HUES64 (cell line): ENCODE data around the gene NXT1.
A peak's percentile ranks its signal among the peaks of the same experiment; 100 is the strongest.

Source experiments
- H3K27ac ChIP-seq: 2 replicates; pipeline ENCODE4 v1.7.0; 2013; ENCODE audit warnings: low read depth, low read length, inconsistent platforms
- H3K27me3 ChIP-seq: 2 replicates; pipeline ENCODE4 v1.6.1; 2013; ENCODE audit warnings: mild to moderate bottlenecking, low read length; ENCODE audit not compliant: insufficient read depth
- H3K36me3 ChIP-seq: 2 replicates; pipeline ENCODE4 v1.6.1; 2013; ENCODE audit warnings: mild to moderate bottlenecking, low read length; ENCODE audit not compliant: insufficient read depth
- H3K4me1 ChIP-seq: 2 replicates; pipeline ENCODE4 v1.6.1; 2013; ENCODE audit warnings: mild to moderate bottlenecking, low read length, moderate library complexity; ENCODE audit not compliant: insufficient read depth
- H3K4me3 ChIP-seq: 2 replicates; pipeline ENCODE4 v1.5.1; 2013; ENCODE audit warnings: mild to moderate bottlenecking, low read length, moderate library complexity
- H3K9ac ChIP-seq: 2 replicates; pipeline ENCODE4 v1.6.1; 2013; ENCODE audit warnings: mild to moderate bottlenecking, low read depth, low read length
- H3K9me3 ChIP-seq: 2 replicates; pipeline ENCODE4 v1.6.1; 2013; ENCODE audit warnings: low read depth, low read length; ENCODE audit not compliant: insufficient read depth
- WGBS: fragments of 150-250, 120-280 bp; methylation state at CpG from one replicate; pipeline ENCODE4 v1.1.7; 2013; ENCODE audit warnings: missing lambda C conversion rate; 5-methylcytosine and 5-hydroxymethylcytosine counted together

Gene NXT1

DNA sequence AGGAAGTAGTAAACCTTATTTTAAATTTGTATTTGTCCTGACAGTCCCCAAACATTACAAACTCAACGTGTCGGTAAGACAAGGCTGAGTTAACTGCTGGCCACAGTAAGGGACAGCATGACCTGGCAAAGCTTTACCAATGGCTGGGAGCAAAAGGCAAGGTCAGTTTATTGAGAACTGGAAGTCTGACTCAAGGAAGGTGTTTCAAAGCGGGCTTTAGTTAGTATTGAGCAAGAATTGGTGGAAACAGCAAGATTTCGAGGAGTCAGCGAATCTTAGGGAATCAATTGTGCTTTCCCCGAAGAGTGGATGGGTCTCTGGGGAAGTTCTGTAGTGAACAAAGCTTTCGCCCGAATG, 10.5 kb downstream of the NXT1 start:
- peak overlapping the region; percentile 87 for H3K4me3 ChIP-seq
- peaks cover 19% of the 10 kb centered on the region for H3K4me1 ChIP-seq
- 13% methylated on average over 8 of the region's 8 CpGs for WGBS

DNA sequence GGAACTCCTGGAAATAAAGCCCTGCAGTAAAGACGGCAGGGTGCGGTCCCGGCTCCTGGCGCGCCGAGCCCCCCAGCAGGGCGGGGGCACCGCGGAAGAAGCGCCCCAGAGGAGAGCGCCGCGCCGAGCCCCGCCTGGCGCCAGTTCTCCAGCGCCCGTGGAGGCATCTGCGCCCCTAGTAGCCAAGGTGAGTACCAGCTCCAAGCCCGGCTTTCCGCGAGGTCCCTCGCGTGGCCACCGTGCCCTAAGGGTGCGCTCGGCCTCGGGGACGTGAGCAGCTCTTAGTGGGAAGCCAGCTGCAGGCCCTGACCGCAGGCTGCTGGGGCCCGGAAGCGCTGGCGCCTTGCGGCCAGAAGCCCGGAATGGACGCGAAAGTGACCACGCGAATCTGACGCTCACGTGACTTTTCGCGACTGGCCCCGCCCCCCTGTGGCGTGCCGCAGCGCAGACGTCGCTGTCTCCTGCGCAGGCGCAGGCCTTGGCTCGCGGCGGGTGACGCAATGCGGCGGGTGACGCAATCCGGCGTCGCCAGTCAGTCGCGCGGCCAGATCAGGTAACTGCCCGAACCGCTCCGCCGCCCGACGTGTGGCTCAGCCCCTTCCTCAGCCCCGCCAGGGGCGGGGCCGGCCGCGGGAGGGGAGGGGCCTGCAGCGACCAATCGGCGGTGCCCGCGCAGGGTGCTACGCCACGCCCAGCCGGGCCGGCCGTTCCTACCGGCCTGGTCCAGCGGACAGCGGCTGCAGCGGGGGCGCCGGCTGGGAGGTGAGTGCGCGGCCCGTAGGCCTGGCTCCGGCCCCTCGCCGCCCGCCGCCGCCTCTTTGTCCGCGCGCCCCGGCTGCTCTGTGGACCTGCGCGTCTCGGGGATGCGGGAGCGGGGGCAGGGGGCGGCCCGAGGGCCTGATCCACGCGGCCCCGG, 11.1 kb downstream of the NXT1 start, which contains the start of gene GZF1:
Gene GZF1, plus strand, starts transcription at position 707 of the 916 bp plus-strand sequence. CDS start 2,202 bp downstream, outside the sequence.
- peak within 1 kb of the TSS; percentile 99 for H3K27ac ChIP-seq
- H3K9me3 ChIP-seq, result no peaks in the 10 kb centered on the region
- peaks cover 26% of the 10 kb centered on the region for H3K36me3 ChIP-seq
- H3K4me3 ChIP-seq, result peak within 1 kb of the TSS; percentile 87
- peak within 1 kb of the TSS; percentile 95 for H3K9ac ChIP-seq
- WGBS, result under 1% methylated on average over 114 of the region's 114 CpGs
- H3K4me1 ChIP-seq, result peaks cover 19% of the 10 kb centered on the region
- H3K27me3 ChIP-seq, result no peaks in the 10 kb centered on the region

More for the DNA sequence above, 10.5 kb downstream of the NXT1 start:
- no peaks in the 10 kb centered on the region for H3K27me3 ChIP-seq
- H3K36me3 ChIP-seq, result peaks cover 20% of the 10 kb centered on the region
- peak overlapping the region; percentile 99 for H3K27ac ChIP-seq
- H3K9me3 ChIP-seq, result no peaks in the 10 kb centered on the region
- peak overlapping the region; percentile 95 for H3K9ac ChIP-seq

DNA sequence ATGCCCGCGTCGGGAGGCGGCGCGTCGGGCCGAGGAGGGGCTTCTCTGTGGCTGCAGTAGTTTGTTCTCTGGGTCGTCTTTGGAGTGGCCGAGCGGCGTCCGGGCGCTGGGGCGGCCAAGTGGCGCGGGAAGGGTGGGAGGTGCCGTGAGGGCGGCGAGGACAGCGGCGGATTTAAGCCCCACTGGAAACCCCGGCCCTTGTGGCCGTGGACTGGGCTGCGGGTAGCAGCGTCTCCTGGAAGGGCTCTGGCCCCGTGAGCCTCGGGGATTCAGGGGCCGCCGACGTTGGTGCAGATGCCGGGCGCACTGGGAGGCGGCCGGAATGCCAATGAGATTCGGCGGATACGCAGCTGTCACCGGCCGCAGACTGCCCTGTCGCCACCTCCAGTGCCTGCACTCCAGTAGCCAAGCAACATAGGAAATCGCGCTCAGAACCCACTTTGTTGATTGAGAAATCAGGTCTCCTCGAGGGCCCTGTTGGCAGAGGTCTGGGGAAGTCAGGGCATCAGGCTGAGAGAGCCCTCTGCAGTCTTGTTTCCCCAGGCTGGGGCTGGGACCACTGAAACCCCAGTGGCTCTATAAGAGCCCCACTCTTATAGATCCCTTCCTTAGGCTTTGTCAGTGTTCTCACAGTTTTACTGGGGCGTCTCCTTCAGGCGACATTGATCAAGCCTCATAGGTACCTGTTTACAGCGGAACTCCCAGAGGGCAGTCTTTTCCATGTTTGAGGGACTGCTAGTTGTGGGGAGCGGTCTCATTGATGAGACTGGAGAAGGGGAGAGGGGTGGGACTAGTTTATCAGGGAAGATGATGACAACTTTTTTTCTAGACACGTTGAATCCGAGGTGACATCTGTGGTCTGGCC, 12.0 kb downstream of the NXT1 start:
- no peaks in the 10 kb centered on the region for H3K9me3 ChIP-seq
- peaks cover 35% of the 10 kb centered on the region for H3K36me3 ChIP-seq
- peak overlapping the region; percentile 69 for H3K9ac ChIP-seq
- H3K4me1 ChIP-seq, result peaks cover 15% of the 10 kb centered on the region
- H3K27me3 ChIP-seq, result no peaks in the 10 kb centered on the region
- 7% methylated on average over 50 of the region's 50 CpGs for WGBS
- peak overlapping the region; percentile 73 for H3K27ac ChIP-seq
- H3K4me3 ChIP-seq, result peak overlapping the region; percentile 79

DNA sequence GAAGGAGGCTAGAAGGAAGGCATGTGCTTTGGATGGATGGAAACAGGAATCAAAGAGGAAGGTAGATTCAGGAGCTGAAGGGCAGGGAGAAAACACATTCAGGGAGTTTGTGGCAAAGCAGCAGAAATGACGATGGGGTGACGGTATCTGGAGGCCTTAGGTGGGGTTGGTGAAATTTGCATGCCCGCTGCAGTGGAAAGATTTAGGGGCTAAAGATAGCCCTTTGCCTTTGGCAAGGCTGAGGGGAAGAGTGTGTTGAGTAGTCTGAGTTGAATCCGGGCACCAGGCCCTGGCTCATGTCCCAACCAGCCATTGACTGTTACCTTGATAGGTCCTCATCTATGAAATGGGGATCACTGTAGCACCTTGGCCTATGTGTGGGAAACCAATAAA, 12.7 kb downstream of the NXT1 start:
- 92% methylated on average over 4 of the region's 4 CpGs for WGBS
- Histone ChIP-seq H3K27me3 (no peaks in the 10 kb centered on the region), H3K27ac (no peak overlapping the region), H3K4me3 (peak overlapping the region; percentile 79), H3K4me1 (peaks cover 15% of the 10 kb centered on the region), H3K9ac (no peak overlapping the region), H3K9me3 (no peaks in the 10 kb centered on the region), H3K36me3 (peaks cover 41% of the 10 kb centered on the region)

DNA sequence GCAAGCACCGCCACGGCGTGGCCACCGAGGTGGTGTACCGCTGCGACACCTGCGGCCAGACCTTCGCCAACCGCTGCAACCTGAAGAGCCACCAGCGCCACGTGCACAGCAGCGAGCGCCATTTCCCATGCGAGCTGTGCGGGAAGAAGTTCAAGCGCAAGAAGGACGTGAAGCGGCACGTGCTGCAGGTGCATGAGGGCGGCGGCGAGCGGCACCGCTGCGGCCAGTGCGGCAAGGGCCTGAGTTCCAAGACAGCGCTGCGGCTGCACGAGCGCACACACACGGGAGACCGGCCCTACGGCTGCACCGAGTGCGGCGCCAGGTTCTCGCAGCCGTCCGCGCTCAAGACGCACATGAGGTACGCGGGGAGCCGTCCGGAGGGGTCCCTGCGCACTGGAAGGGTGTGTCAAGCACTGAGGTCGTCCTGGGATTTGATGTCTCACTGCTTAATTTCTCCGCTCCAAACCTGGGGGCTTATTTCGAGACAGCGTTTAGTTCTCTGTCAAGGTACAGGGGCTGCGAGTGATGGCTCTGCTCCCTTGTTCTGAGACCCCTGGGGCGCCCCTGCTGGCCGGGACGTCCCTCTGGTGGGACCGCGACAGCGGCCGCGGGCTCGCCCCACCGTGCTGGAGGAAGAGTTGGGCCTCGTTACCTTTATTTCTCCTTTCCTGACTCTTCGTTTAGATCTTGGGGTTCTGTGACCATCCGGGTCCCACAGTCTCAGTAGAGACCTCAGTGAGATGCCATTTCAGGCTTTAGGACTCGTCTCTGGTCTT, 15.0 kb downstream of the NXT1 start:
- Histone ChIP-seq H3K36me3 (peaks cover 64% of the 10 kb centered on the region), H3K27ac (no peak overlapping the region), H3K4me1 (peaks cover 7% of the 10 kb centered on the region; the same call in 1 of the 2 replicates), H3K27me3 (no peaks in the 10 kb centered on the region), H3K4me3 (no peak overlapping the region), H3K9me3 (no peaks in the 10 kb centered on the region), H3K9ac (no peak overlapping the region)
- WGBS, result 95% methylated on average over 65 of the region's 65 CpGs

DNA sequence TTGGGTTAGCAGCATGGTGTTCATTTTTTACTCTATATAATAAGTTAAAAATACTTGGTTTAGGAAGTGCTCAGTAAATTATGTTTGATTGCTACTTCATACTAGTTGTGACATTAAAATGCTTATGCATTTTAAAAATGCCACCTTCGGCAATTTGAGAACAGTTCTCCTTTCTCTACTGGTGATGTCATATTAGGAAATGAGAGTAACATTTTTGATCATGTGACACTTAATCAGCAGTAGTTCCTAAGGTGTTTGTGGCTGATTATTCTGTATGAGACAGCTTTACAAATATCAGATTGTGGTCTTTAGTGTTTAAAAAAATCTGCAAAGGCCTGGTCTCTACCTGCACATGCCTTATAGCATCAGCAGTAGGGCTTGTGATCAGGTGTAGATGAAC, 15.8 kb downstream of the NXT1 start:
- 100% methylated on average over 1 of the region's 1 CpG for WGBS
- Histone ChIP-seq H3K4me1 (peaks cover 4% of the 10 kb centered on the region; the same call in 1 of the 2 replicates), H3K4me3 (no peak overlapping the region), H3K36me3 (peaks cover 72% of the 10 kb centered on the region), H3K27ac (no peak overlapping the region), H3K27me3 (no peaks in the 10 kb centered on the region), H3K9me3 (no peaks in the 10 kb centered on the region), H3K9ac (no peak overlapping the region)

DNA sequence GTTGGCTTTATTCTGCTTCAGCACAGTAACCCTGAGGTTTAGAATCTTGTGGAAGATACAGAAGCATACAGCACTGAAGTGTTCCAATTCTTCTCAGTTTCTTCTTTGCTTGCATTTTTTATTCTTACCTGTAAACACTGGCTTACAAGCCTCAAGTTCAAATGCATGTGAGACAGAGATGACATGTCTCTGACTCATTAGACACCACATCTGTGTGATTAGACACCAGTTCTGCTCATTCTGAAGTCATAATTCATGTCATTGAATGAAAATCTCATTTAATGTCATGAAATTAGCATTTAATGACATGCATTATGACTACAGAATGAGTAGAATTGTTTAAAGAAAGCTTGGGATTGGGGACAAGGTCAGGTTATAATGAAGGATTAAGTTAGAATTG, 17.2 kb downstream of the NXT1 start:
- Histone ChIP-seq H3K4me1 (peaks cover 4% of the 10 kb centered on the region; the same call in 1 of the 2 replicates), H3K9me3 (no peaks in the 10 kb centered on the region), H3K9ac (no peak overlapping the region), H3K27ac (no peak overlapping the region), H3K36me3 (peaks cover 86% of the 10 kb centered on the region), H3K27me3 (no peaks in the 10 kb centered on the region), H3K4me3 (no peak overlapping the region)

DNA sequence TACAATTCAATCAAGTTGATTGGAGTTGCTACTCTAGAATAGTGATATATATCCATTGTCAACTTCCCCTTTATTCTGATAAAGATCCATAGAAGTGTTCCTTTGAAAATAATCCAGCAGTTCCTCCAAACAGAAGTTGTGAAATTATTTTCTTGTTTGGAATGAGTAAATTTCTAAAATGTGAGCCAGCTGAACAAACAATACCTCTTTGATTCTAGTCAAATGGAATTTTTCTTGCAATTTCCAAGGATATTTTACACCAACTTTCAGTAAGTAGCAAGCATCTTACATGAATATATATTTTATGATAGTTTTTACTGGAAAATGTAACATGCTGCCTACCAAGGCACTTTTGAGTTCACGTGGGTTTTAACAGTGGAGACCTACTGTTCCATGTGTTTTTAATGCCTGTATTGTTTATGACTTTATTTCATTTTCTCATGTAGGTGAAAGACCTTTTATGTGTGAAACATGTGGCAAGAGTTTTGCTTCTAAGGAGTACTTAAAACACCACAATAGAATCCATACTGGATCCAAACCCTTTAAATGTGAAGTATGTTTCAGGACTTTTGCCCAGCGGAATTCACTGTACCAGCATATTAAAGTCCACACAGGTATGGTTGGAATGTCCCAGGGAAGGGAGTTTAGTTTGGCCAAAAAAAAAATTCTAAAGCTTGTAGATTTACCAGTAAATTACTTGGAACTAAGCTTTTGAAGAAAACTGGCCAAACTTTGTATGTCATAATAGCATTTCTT, 17.9 kb downstream of the NXT1 start:
- WGBS, result 97% methylated on average over 2 of the region's 2 CpGs
- H3K4me1 ChIP-seq, result no peaks in the 10 kb centered on the region; the same call in 1 of the 2 replicates

DNA sequence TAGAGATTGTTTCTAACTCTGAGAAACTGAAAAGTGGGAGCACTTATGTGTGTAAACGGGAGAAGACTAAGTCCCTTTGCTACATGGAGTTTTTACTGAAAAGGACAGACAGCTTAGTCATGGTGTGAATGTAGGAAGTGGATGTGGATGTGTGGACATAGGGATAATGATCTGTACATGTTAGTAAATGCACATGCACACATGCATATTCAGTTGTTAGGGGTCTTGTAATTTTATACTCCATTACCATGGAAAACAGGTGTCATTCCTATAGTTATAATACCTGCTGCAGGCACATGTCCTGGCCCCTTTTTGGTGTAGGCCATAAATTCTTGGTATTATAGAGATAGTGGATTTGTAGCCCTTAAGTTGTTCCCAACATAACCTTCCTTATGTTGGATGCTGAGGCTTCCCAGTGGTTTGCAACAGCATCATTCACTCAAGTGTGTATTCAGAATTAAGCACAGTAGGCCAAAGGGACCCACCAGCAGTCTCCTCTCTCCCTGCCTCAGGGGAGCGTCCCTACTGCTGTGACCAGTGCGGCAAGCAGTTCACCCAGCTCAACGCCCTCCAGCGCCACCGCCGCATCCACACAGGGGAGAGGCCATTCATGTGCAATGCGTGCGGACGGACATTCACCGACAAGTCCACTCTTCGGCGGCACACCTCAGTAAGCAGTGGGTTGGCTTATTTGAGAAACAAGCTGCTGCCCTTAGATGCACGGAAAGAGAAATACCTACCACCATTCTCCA, 18.7 kb downstream of the NXT1 start:
- Histone ChIP-seq H3K27ac (no peak overlapping the region), H3K4me3 (no peak overlapping the region), H3K36me3 (peaks cover 96% of the 10 kb centered on the region), H3K27me3 (no peaks in the 10 kb centered on the region), H3K4me1 (no peaks in the 10 kb centered on the region), H3K9ac (no peak overlapping the region), H3K9me3 (no peaks in the 10 kb centered on the region)
- 97% methylated on average over 14 of the region's 14 CpGs for WGBS

More for the DNA sequence above, 17.9 kb downstream of the NXT1 start:
- Histone ChIP-seq H3K9me3 (no peaks in the 10 kb centered on the region), H3K36me3 (peaks cover 93% of the 10 kb centered on the region), H3K27me3 (no peaks in the 10 kb centered on the region), H3K9ac (no peak overlapping the region), H3K27ac (no peak overlapping the region), H3K4me3 (no peak overlapping the region)

DNA sequence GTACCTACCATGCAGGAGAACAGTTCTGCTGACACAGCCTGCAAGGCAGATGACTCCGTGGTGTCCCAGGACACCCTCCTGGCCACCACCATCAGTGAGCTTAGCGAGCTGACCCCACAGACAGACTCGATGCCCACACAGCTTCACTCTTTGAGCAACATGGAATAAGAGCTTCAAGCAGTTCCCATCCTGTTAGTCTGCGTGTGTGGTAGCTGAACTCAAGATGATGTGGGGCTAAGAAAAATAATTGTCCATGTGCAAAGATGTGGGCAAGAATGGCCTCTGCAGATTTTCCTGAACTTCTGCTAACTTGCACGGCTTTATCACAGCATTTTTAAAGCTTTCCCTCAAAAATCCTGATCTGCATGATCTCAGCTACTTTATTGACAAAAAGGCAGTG, 19.7 kb downstream of the NXT1 start:
- no peaks in the 10 kb centered on the region for H3K27me3 ChIP-seq
- H3K4me3 ChIP-seq, result no peak overlapping the region
- H3K27ac ChIP-seq, result no peak overlapping the region
- WGBS, result 94% methylated on average over 5 of the region's 5 CpGs
- no peak overlapping the region for H3K9ac ChIP-seq
- H3K4me1 ChIP-seq, result no peaks in the 10 kb centered on the region
- no peaks in the 10 kb centered on the region for H3K9me3 ChIP-seq
- peaks cover 96% of the 10 kb centered on the region for H3K36me3 ChIP-seq
